Measurements from ENCODE around the gene STKLD1.
"Not testable (repeated sequence)": the region's sequence is repeated elsewhere in the genome, so short reads cannot be mapped to it uniquely, and the experiment has no call there.

The STKLD1 gene

DNA sequence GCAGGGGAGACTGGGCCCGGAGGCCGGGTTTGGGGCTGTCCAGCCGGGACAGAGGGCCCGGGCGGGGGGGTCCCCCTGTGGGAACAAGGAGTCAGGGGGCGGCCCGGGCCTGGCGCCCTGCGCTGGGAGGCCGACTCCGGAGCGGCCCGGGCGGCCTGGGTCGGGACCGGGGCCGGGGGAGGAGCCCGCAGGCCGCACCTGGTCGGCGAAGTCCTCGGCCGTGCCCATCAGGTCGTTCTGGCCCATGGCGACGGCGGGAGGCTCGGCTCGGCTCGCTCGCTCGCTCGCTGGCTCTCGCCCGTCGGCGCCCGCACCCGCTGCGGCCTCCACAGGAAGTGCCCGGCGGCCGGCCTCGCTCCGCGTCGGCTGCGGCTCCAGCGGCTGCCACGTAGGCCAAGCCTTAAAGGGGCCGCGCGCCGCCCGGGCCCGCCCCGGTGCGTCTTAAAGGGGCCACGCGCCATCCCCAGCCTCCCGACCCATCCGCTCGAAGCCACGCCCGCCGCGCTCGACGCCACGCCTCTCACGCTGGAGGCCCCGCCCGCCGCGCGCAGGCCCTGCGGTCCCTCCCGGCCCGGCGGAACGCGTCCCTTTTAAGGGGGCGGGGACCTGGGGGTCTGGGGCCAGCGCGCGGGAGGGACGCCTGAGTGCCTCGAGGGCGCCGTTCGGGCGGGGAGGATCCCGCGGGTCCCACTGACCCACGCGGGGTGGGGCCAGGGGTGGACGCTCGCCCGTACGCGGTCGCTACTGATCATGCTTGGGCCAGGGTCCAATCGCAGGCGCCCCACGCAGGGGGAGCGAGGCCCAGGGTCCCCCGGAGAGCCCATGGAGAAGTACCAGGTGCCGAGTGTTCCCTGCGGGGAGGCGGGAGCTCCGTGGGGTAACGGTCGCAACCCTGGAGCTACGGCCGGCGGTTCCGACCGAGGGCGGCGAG lies at the start of gene STKLD1, which contains the start of gene SURF4:
Gene STKLD1 (plus strand): TSS at position 643 of the 931 bp plus-strand sequence. CDS start 108 bp downstream, at position 751.
Gene SURF4 (minus strand): TSS at position 337 of the 931 bp plus-strand sequence. CDS start 91 bp downstream, at position 246.
- H3K27ac ChIP-seq = peak within 1 kb of the TSS; percentile 92
- TF ChIP-seq, protein P1, sequence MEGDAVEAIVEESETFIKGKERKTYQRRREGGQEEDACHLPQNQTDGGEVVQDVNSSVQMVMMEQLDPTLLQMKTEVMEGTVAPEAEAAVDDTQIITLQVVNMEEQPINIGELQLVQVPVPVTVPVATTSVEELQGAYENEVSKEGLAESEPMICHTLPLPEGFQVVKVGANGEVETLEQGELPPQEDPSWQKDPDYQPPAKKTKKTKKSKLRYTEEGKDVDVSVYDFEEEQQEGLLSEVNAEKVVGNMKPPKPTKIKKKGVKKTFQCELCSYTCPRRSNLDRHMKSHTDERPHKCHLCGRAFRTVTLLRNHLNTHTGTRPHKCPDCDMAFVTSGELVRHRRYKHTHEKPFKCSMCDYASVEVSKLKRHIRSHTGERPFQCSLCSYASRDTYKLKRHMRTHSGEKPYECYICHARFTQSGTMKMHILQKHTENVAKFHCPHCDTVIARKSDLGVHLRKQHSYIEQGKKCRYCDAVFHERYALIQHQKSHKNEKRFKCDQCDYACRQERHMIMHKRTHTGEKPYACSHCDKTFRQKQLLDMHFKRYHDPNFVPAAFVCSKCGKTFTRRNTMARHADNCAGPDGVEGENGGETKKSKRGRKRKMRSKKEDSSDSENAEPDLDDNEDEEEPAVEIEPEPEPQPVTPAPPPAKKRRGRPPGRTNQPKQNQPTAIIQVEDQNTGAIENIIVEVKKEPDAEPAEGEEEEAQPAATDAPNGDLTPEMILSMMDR (conservative IDR thresholded peaks at IDR 0.05; ENCODE audit: low read depth) = no peak
- CTCF ChIA-PET = interaction anchor here (0.6 to 1.4 kb wide), 4 partner anchors 18 to 360 kb away, joined by 3 to 4 read pairs (median 4); no protein-coding TSS in a partner anchor
- DNase-seq (ENCODE audit: low spot score) = peak; percentile 100
- POLR2A ChIA-PET (ENCODE audit: low non-redundant PET) = interaction anchor here (0.6 kb wide), 2 partner anchors 28 to 68 kb away, joined by 3 to 4 read pairs; partner anchors contain the start of genes MED22 and RPL7A

DNA sequence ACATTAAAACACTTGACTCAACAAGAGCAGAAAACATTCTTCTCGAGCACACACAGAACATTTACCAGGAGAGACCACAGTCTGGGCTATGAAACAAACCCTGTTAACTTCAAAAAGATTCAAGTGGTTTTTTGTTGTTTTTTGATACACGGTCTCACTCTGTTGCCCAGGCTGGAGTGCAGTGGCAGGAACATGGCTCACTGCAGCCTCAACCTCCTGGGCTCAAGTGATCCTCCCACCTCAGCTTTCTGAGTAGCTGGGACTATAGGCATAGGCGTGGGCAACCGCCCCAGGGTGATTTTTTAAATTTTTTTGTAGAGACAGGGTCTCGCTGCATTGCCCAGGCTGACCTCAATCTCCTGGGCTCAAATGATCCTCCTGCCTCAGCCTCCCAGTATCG lies 49.1 kb upstream of the STKLD1 start:
- H3K27ac ChIP-seq; POLR2A ChIA-PET (ENCODE audit: low non-redundant PET); CTCF ChIA-PET; DNase-seq (ENCODE audit: low spot score): not testable (repeated sequence)

DNA sequence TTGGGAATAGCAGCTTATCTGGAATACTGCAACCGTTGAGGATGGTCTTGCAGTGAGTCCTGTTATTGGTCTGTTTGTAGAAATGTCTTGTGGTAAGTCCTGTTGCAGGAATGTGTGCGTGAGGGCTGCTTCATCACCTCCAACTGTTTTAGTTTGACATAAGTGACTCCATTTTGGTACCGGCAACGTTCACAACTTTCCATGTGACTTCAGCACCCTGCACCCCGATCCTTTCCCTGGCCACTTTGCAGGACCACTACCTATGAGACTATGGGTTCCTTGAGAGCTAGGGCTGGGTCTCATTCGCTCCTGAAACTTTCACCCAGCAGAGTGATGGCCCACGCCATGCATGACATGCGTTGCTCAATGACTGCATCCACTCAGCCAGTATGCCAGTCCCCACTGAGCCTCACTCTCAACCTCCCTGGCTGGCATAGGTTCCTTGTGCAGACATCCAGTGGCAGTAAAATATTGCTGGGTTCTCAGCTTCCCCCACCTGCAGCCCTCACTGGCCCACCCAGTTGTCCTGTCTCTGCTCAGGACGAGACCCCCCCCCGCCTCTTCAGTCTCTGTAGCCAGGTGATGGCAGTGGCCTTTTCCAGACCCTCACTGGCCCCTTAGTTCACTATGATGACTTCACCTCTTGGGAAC lies 48.2 kb upstream of the STKLD1 start:
- POLR2A ChIA-PET (ENCODE audit: low non-redundant PET) = no interaction called here
- H3K27ac ChIP-seq = no peak overlapping the region
- CTCF ChIA-PET = interaction anchor here (0.6 to 1.1 kb wide), 3 partner anchors 142 to 234 kb away, joined by 4 to 5 read pairs (median 5); no protein-coding TSS in a partner anchor
- no peak for DNase-seq (ENCODE audit: low spot score)
- TF ChIP-seq, protein P1 (conservative IDR thresholded peaks at IDR 0.05; ENCODE audit: low read depth) = no peak

DNA sequence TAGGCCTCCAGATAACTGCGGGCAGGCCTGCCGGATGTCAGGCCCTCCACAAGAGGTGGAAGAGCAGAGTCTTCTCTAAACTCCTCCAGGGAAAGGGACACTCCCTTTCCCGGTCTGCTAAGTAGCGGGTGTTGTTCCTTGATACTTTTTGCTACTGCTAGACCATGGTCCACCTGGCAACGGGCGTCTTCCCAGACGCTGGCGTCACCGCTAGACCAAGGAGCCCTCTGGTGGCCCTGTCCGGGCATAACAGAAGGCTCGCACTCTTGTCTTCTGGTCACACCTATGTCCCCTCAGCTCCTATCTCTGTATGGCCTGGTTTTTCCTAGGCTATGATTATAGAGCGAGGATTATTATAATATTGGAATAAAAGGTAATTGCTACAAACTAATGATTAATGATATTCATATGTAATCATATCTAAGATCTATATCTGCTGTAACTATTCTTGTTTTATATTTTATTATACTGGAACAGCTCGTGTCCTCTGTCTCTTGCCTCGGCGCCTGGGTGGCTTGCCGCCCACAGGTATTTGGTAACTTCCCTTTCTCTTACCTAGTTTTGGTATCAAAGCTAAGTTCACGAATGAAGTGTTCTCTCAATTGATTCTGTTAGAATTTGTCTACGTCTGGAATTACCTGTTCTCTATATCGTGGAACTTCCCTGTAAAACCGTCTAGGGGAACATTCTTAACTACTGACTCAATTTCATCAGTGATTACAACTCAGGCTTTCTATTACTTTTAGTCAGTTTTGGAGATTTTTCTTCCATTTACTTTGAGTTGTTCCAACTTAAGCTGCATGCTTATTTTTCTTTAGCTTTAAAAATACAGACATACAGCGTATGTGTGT lies 46.6 kb upstream of the STKLD1 start:
- peak; percentile 47 for DNase-seq (ENCODE audit: low spot score)
- POLR2A ChIA-PET (ENCODE audit: low non-redundant PET); H3K27ac ChIP-seq: not testable (repeated sequence)
- TF ChIP-seq, protein P1 (conservative IDR thresholded peaks at IDR 0.05; ENCODE audit: low read depth) = peak; percentile 91
- CTCF ChIA-PET = interaction anchor here (0.6 to 2.5 kb wide), 13 partner anchors 10 to 966 kb away, joined by 3 to 45 read pairs (median 4); partner anchors contain the start of gene WDR5

DNA sequence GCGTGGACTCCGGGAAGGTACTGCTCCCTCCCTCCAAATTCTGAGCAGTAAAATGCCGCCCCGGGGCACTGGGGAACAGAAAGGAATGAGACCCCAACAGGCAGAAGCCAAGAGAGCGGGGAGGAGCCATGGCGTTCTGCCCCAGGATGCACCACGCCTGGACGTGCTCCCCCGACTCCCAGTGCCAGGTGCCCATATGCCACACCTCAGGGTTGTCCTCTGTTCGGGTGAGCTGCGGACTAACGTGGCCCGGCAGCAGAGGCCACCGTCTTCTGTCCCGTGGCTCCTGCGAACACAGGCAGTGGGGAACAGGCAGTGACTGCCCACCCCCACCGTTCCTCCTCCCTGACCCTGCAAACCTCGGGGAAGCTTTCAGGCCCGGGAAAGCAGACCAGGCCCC lies 44.9 kb upstream of the STKLD1 start:
- TF ChIP-seq, protein P1 (conservative IDR thresholded peaks at IDR 0.05; ENCODE audit: low read depth) = no peak
- POLR2A ChIA-PET (ENCODE audit: low non-redundant PET) = interaction anchor here (0.5 kb wide), 1 partner anchor 18 kb away, joined by 3 read pairs; no protein-coding TSS in a partner anchor
- DNase-seq (ENCODE audit: low spot score) = no peak
- CTCF ChIA-PET = interaction anchor here (2.3 to 2.5 kb wide), 2 partner anchors 92 to 144 kb away, joined by 8 to 45 read pairs; no protein-coding TSS in a partner anchor
- peak overlapping the region; percentile 13 for H3K27ac ChIP-seq

DNA sequence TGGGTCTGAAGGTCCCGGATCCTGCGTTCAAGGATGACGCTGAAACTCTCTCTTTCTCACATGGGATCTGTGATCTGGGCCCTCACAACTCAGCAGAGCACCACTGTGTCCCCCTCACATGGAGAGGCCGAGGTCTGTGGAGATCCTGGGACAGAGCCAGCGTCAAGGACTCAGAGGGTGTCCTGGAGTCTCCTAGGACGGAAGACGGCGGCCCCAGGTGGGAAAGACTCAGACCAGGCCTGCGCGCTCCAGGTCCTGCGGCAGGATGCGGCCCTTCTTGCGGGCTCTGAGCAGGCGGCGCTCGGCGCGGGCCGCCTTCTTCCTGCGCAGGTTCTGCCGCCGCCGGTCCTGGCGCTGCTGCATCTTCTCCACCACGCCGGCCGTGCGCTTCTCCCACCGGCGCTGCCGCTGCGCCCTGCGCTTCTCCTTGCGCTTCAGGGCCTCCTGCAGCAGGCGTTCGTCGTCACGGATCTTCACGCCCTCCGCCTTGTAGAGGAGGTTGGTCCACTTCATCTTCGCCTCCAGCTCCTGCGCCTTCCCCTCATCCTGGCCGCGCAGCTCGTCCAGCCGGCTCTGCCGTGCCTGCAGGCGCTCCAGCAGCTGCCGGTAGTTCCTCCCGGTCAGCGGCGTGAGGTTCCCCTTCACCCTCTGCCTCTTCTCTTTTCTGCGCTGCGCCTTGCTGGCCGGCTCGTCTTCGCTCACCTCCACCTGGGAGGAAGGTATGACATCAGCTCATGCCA lies 44.4 kb upstream of the STKLD1 start:
- no peak for DNase-seq (ENCODE audit: low spot score)
- TF ChIP-seq, protein P1 (conservative IDR thresholded peaks at IDR 0.05; ENCODE audit: low read depth) = no peak
- ChIA-PET CTCF (no interaction called here), POLR2A (ENCODE audit: low non-redundant PET) (interaction anchor here (0.5 kb wide), 1 partner anchor 17 kb away, joined by 3 read pairs; no protein-coding TSS in a partner anchor)
- H3K27ac ChIP-seq = peak overlapping the region; percentile 13
